ENCODE measurements around the gene FKBP5. TPM values are rescaled to one million over a fixed set of nuclear protein-coding genes. Genes with fewer than 3 reads are reported as not detected.

FKBP5 gene
- total RNA-seq, 1 experiment from 2014 or later: 20.1 TPM

GRCh38 chr6:35583893-35584688, 104.6 kb downstream of the FKBP5 start:
- CTCF ChIA-PET: interaction anchor here (0.6 to 4.7 kb wide), 3 partner anchors 143 to 531 kb away, joined by 3 to 31 read pairs (median 6); partner anchors contain the start of gene ARMC12
- H3K4me3 Mint-ChIP-seq (ENCODE audit: unreplicated experiment): no peak overlapping the region
- BruUV-seq (replicated peaks): no TSS peak
- no peak overlapping the region for H3K4me3 ChIP-seq (ENCODE audit: low read depth, low read length)
- no peaks in the 10 kb centered on the region for H3K27me3 ChIP-seq (replicated peaks; ENCODE audit: control insufficient read depth, insufficient read depth, low read length)
- peak; percentile 72 to 88 for TF ChIP-seq CTCF (IDR thresholded peaks at IDR 0.05; ENCODE audit: insufficient read depth in 1 of 2, low read depth in 1 of 2, low read length in 1 of 2, severe bottlenecking in 1 of 2, unreplicated experiment in 1 of 2)
- H3K36me3 ChIP-seq (ENCODE audit: control insufficient read depth, insufficient read depth, low read length): no peaks in the 10 kb centered on the region
- H3K4me1 ChIP-seq: no peaks in the 10 kb centered on the region
- no peaks in the 10 kb centered on the region for H3K27me3 Mint-ChIP-seq (ENCODE audit: insufficient read depth, unreplicated experiment)
- no peaks in the 10 kb centered on the region for H3K4me1 Mint-ChIP-seq (ENCODE audit: low read depth, unreplicated experiment)
- intact Hi-C loops (cut with micrococcal nuclease; ENCODE audit: unreplicated experiment): loop anchor here (1.0 to 10.0 kb wide), 3 partner anchors 61 to 511 kb away; no protein-coding TSS in a partner anchor
- H3K9me3 Mint-ChIP-seq (ENCODE audit: unreplicated experiment): no peaks in the 10 kb centered on the region
- no peak overlapping the region for H3K27ac Mint-ChIP-seq (ENCODE audit: unreplicated experiment)
- no peaks in the 10 kb centered on the region for H3K36me3 Mint-ChIP-seq (ENCODE audit: insufficient read depth, unreplicated experiment)
- no peaks in the 10 kb centered on the region for H3K9me3 ChIP-seq
- peak; percentile 54 to 75 for DNase-seq
- POLR2A ChIA-PET: no interaction called here

GRCh38 chr6:35582315-35582714, 106.4 kb downstream of the FKBP5 start:
- BruUV-seq (replicated peaks): no TSS peak
- Histone ChIP-seq H3K4me1 (no peaks in the 10 kb centered on the region), H3K36me3 (ENCODE audit: control insufficient read depth, insufficient read depth, low read length) (no peaks in the 10 kb centered on the region), H3K4me3 (ENCODE audit: low read depth, low read length) (no peak overlapping the region), H3K27me3 (replicated peaks; ENCODE audit: control insufficient read depth, insufficient read depth, low read length) (no peaks in the 10 kb centered on the region), H3K9me3 (no peaks in the 10 kb centered on the region)
- no peak for DNase-seq
- no peaks in the 10 kb centered on the region for H3K9me3 Mint-ChIP-seq (ENCODE audit: unreplicated experiment)
- intact Hi-C loops (cut with micrococcal nuclease; ENCODE audit: unreplicated experiment): loop anchor here (10.0 kb wide), 1 partner anchor 512 kb away; no protein-coding TSS in a partner anchor
- H3K36me3 Mint-ChIP-seq (ENCODE audit: insufficient read depth, unreplicated experiment): peaks cover 5% of the 10 kb centered on the region
- no peak for TF ChIP-seq CTCF (IDR thresholded peaks at IDR 0.05; ENCODE audit: insufficient read depth in 1 of 2, low read depth in 1 of 2, low read length in 1 of 2, severe bottlenecking in 1 of 2, unreplicated experiment in 1 of 2)
- H3K4me1 Mint-ChIP-seq (ENCODE audit: low read depth, unreplicated experiment): no peaks in the 10 kb centered on the region
- H3K27me3 Mint-ChIP-seq (ENCODE audit: insufficient read depth, unreplicated experiment): no peaks in the 10 kb centered on the region
- ChIA-PET POLR2A (no interaction called here), CTCF (interaction anchor here (4.7 kb wide), 1 partner anchor 155 kb away, joined by 31 read pairs; the partner anchor contains the start of gene ARMC12)
- no peak overlapping the region for H3K4me3 Mint-ChIP-seq (ENCODE audit: unreplicated experiment)
- H3K27ac Mint-ChIP-seq (ENCODE audit: unreplicated experiment): no peak overlapping the region

GRCh38 chr6:35581633-35582032, 107.1 kb downstream of the FKBP5 start:
- H3K9me3 ChIP-seq: no peaks in the 10 kb centered on the region
- no peaks in the 10 kb centered on the region for H3K4me1 Mint-ChIP-seq (ENCODE audit: low read depth, unreplicated experiment)
- peaks cover 6% of the 10 kb centered on the region for H3K36me3 Mint-ChIP-seq (ENCODE audit: insufficient read depth, unreplicated experiment)
- H3K4me1 ChIP-seq: no peaks in the 10 kb centered on the region
- H3K27me3 ChIP-seq (replicated peaks; ENCODE audit: control insufficient read depth, insufficient read depth, low read length): no peaks in the 10 kb centered on the region
- BruUV-seq (replicated peaks): no TSS peak
- no peak for DNase-seq
- POLR2A ChIA-PET: no interaction called here
- H3K27ac Mint-ChIP-seq (ENCODE audit: unreplicated experiment): no peak overlapping the region
- intact Hi-C loops (cut with micrococcal nuclease; ENCODE audit: unreplicated experiment): loop anchor here (10.0 kb wide), 1 partner anchor 513 kb away; no protein-coding TSS in a partner anchor
- H3K36me3 ChIP-seq (ENCODE audit: control insufficient read depth, insufficient read depth, low read length): no peaks in the 10 kb centered on the region; the same call in 1 of the 2 replicates
- CTCF ChIA-PET: interaction anchor here (4.7 kb wide), 1 partner anchor 155 kb away, joined by 31 read pairs; the partner anchor contains the start of gene ARMC12
- no peak overlapping the region for H3K4me3 Mint-ChIP-seq (ENCODE audit: unreplicated experiment)
- TF ChIP-seq CTCF (IDR thresholded peaks at IDR 0.05; ENCODE audit: insufficient read depth in 1 of 2, low read depth in 1 of 2, low read length in 1 of 2, severe bottlenecking in 1 of 2, unreplicated experiment in 1 of 2): no peak
- no peak overlapping the region for H3K4me3 ChIP-seq (ENCODE audit: low read depth, low read length)
- no peaks in the 10 kb centered on the region for H3K9me3 Mint-ChIP-seq (ENCODE audit: unreplicated experiment)
- no peaks in the 10 kb centered on the region for H3K27me3 Mint-ChIP-seq (ENCODE audit: insufficient read depth, unreplicated experiment)
